A549 (cell line): Measurements from ENCODE around the gene ALDH5A1. TPM values are rescaled to one million over a fixed set of nuclear protein-coding genes. Genes with fewer than 3 reads are reported as not detected.

Source experiments
- ATAC-seq, 2 experiments: fragments of 200-7000 bp in 1 of 2; fragments of >200 bp in 1 of 2; cut with Nextera tagmentation in 1 of 2; cut with Tn5 transposase in 1 of 2; 3 replicates each; pipeline versions ENCODE4 v1.8.0 to v1.9.1; 2018 to 2020; ENCODE audit warnings: mild to moderate bottlenecking in 1 of 2, moderate library complexity in 1 of 2
- CTCF ChIA-PET: fragments of 300-600 bp; sonication (Branson Sonifier 250); formaldehyde crosslinking; extraction: SDS; loops from one replicate; lab custom pipeline; 2021; ENCODE audit warnings: antibody characterized with exemption, inconsistent platforms; lab: Yijun Ruan, JAX
- POLR2A ChIA-PET: fragments of 350-600 bp; formaldehyde crosslinking; extraction: SDS; loops from one replicate; lab custom pipeline; 2021; ENCODE audit warnings: antibody characterized with exemption, inconsistent platforms; lab: Yijun Ruan, JAX
- DNase-seq, 2 experiments: peaks; one replicate each; pipeline versions ENCODE4 v3.0.0 to v3.0.0-alpha.2; 2011 to 2016; ENCODE audit warnings: low read depth in 1 of 2, low spot score in 1 of 2
- FAIRE-seq: peaks from 2 replicates; lab custom pipeline; 2011; peaks lifted over from hg19 to GRCh38; lab: Jason Lieb, UNC
- H3K27ac ChIP-seq, 2 experiments: fragments of >200 bp; sonication (Bioruptor Twin); formaldehyde crosslinking; 3 replicates each; pipeline ENCODE4 v1.5.1; 2016 to 2017
- H3K4me1 ChIP-seq: fragments of >200 bp; sonication (Bioruptor Twin); formaldehyde crosslinking; 3 replicates; pipeline ENCODE4 v1.6.1; 2016
- H3K4me2 ChIP-seq: fragments of >200 bp; sonication (Bioruptor Twin); formaldehyde crosslinking; 3 replicates; pipeline ENCODE4 v1.6.1; 2016
- H3K4me3 ChIP-seq: fragments of >200 bp; sonication (Bioruptor Twin); formaldehyde crosslinking; 3 replicates; pipeline ENCODE4 v1.5.1; 2016
- H3K9me3 ChIP-seq: fragments of >200 bp; sonication (Bioruptor Twin); formaldehyde crosslinking; 3 replicates; pipeline ENCODE4 v1.6.1; 2016
- ATOH8 ChIP-seq: fragments of 250-450 bp; sonication (Bioruptor Pico); IDR thresholded peaks from 2 replicates; pipeline ENCODE4 v1.5.0; 2020; ENCODE audit warnings: low read depth, mild to moderate bottlenecking, moderate library complexity
- CBX2 ChIP-seq: fragments of 200-600 bp; sonication (generic); IDR thresholded peaks from 2 replicates; pipeline ENCODE4 v1.6.1; 2016; ENCODE audit warnings: low read depth, mild to moderate bottlenecking, borderline replicate concordance
- CEBPB ChIP-seq, 2 experiments: fragments of >200 bp in 1 of 2; sonication (Bioruptor Twin) in 1 of 2; formaldehyde crosslinking in 1 of 2; IDR thresholded peaks; 2 replicates each; pipeline ENCODE4 v1.6.1; 2012 to 2016
- CHD2 ChIP-seq: fragments of 150-350 bp; IDR thresholded peaks from 2 replicates; pipeline ENCODE4 v1.6.1; 2014; ENCODE audit warnings: low read length; ENCODE audit not compliant: partially characterized antibody
- E2F6 ChIP-seq: IDR thresholded peaks from 2 replicates; pipeline ENCODE4 v1.6.1; 2012; ENCODE audit warnings: low read depth, borderline replicate concordance
- EHF ChIP-seq: fragments of 250-450 bp; sonication (Bioruptor Pico); IDR thresholded peaks from 2 replicates; pipeline ENCODE4 v1.5.0; 2020; ENCODE audit warnings: mild to moderate bottlenecking
- ESRRA ChIP-seq: fragments of 150-350 bp; IDR thresholded peaks from 2 replicates; pipeline ENCODE4 v1.6.1; 2014; ENCODE audit warnings: mild to moderate bottlenecking, low read length, borderline replicate concordance
- FOSL2 ChIP-seq, 2 experiments: fragments of 450-650 bp in 1 of 2; fragments of >200 bp in 1 of 2; sonication (Bioruptor Twin) in 1 of 2; formaldehyde crosslinking; IDR thresholded peaks; 2 replicates each; pipeline versions ENCODE4 v1.5.0 to v1.6.1; 2016 to 2020; ENCODE audit warnings: mild to moderate bottlenecking in 1 of 2, moderate library complexity in 1 of 2
- GATA3 ChIP-seq: IDR thresholded peaks from 2 replicates; pipeline ENCODE4 v1.6.1; 2012; ENCODE audit warnings: borderline replicate concordance
- HDAC2 ChIP-seq: fragments of 200-600 bp; sonication (generic); IDR thresholded peaks from 2 replicates; pipeline ENCODE4 v1.6.1; 2016
- HEYL ChIP-seq: fragments of 250-450 bp; sonication (Bioruptor Pico); IDR thresholded peaks from 2 replicates; pipeline ENCODE4 v1.8.0; 2021; ENCODE audit warnings: mild to moderate bottlenecking, moderate library complexity
- JUN ChIP-seq, 2 experiments: fragments of >200 bp; sonication (Bioruptor Twin); formaldehyde crosslinking; IDR thresholded peaks; 2 replicates in 1 of 2; 3 replicates in 1 of 2; pipeline ENCODE4 v1.6.1; 2016 to 2017
- KDM1A ChIP-seq: fragments of 200-600 bp; sonication (generic); IDR thresholded peaks from 2 replicates; pipeline ENCODE4 v1.6.1; 2016; ENCODE audit warnings: low read depth, mild to moderate bottlenecking
- MYC ChIP-seq: IDR thresholded peaks from 2 replicates; pipeline ENCODE4 v1.6.1; 2012; ENCODE audit warnings: mild to moderate bottlenecking, inconsistent platforms, low read length, improper control_type of control experiment, borderline replicate concordance
- NFE2L2 ChIP-seq: fragments of 150-350 bp; conservative IDR thresholded peaks from 2 replicates; pipeline ENCODE4 v1.6.1; 2014; ENCODE audit warnings: low read length
- NR3C1 ChIP-seq: fragments of >200 bp; sonication (Bioruptor Twin); formaldehyde crosslinking; IDR thresholded peaks from 3 replicates; pipeline ENCODE4 v1.6.1; 2017
- PHF8 ChIP-seq: fragments of 200-600 bp; sonication (generic); IDR thresholded peaks from 2 replicates; pipeline ENCODE4 v1.6.1; 2016; ENCODE audit warnings: low read depth, mild to moderate bottlenecking, antibody characterized with exemption, moderate library complexity, borderline replicate concordance
- POLR2A ChIP-seq: IDR thresholded peaks from 2 replicates; pipeline ENCODE4 v1.6.1; 2012; ENCODE audit warnings: mild to moderate bottlenecking, low read length
- RAD21 ChIP-seq, 2 experiments: fragments of >200 bp in 1 of 2; sonication (Bioruptor Twin) in 1 of 2; formaldehyde crosslinking in 1 of 2; IDR thresholded peaks in 1 of 2; conservative IDR thresholded peaks in 1 of 2; 2 replicates in 1 of 2; 3 replicates in 1 of 2; pipeline ENCODE4 v1.6.1; 2012 to 2018; ENCODE audit warnings: inconsistent platforms in 1 of 2
- RCOR1 ChIP-seq: fragments of 150-350 bp; IDR thresholded peaks from 2 replicates; pipeline ENCODE4 v1.6.1; 2014; ENCODE audit warnings: antibody characterized with exemption, low read length, low read depth
- RNF2 ChIP-seq: fragments of 200-600 bp; sonication (generic); IDR thresholded peaks from 2 replicates; pipeline ENCODE4 v1.6.1; 2016; ENCODE audit warnings: low read depth, mild to moderate bottlenecking, antibody characterized with exemption, moderate library complexity, borderline replicate concordance
- SREBF2 ChIP-seq: fragments of 450-650 bp; IDR thresholded peaks from 2 replicates; pipeline ENCODE4 v1.6.1; 2014; ENCODE audit warnings: mild to moderate bottlenecking, moderate library complexity
- ZFP36 ChIP-seq: fragments of 450-650 bp; IDR thresholded peaks from 2 replicates; pipeline ENCODE4 v1.6.1; 2014; ENCODE audit warnings: borderline replicate concordance; ENCODE audit not compliant: partially characterized antibody
- ZSCAN20 ChIP-seq: fragments of 250-450 bp; sonication (Bioruptor Pico); IDR thresholded peaks from 2 replicates; pipeline ENCODE4 v1.8.0; 2022; ENCODE audit warnings: mild to moderate bottlenecking, moderate library complexity
- WGBS: methylation state at CpG from one replicate; pipeline ENCODE4 v1.1.6; 2017; ENCODE audit errors: missing lambda C conversion rate; 5-methylcytosine and 5-hydroxymethylcytosine counted together
- polyA plus RNA-seq, 4 experiments: library from polyadenylated mRNA; depleted of rRNA in 3 of 4; stranded (reverse); fragments of >200 nt; fragmentation: RNase III in 1 of 4; extraction: RNeasy Plus Mini Kit Qiagen cat#74134 plus additional on column Dnase treatment in 1 of 4; gene quantifications; 2 replicates in 3 of 4; 3 replicates in 1 of 4; pipeline ENCODE4 v1.2.3, GENCODE V29; 2011 to 2017
- TF ChIP-seq, protein P1 (sequence below): fragments of >200 bp; sonication (Bioruptor Twin); formaldehyde crosslinking; IDR thresholded peaks from 3 replicates; pipeline ENCODE4 v1.5.1; 2016
- TF ChIP-seq, protein P2 (sequence below): IDR thresholded peaks from 2 replicates; pipeline ENCODE4 v1.6.1; 2012
- TF ChIP-seq, protein P3 (sequence below): fragments of >200 bp; sonication (Bioruptor Twin); formaldehyde crosslinking; IDR thresholded peaks from 3 replicates; pipeline ENCODE4 v1.6.1; 2016
- TF ChIP-seq, protein P4 (sequence below): fragments of >200 bp; sonication (Bioruptor Twin); formaldehyde crosslinking; IDR thresholded peaks from 2 replicates; pipeline ENCODE4 v1.6.1; 2016
- TF ChIP-seq, protein P5 (sequence below): fragments of 250-450 bp; sonication (Bioruptor Pico); IDR thresholded peaks from 2 replicates; pipeline ENCODE4 v1.5.0; 2021; ENCODE audit warnings: mild to moderate bottlenecking, moderate library complexity, borderline replicate concordance

The ALDH5A1 gene
- polyA plus RNA-seq, 2 of the 4 experiments (the other 2 are of a cell fraction), result 6.9 to 10.9 TPM

DNA sequence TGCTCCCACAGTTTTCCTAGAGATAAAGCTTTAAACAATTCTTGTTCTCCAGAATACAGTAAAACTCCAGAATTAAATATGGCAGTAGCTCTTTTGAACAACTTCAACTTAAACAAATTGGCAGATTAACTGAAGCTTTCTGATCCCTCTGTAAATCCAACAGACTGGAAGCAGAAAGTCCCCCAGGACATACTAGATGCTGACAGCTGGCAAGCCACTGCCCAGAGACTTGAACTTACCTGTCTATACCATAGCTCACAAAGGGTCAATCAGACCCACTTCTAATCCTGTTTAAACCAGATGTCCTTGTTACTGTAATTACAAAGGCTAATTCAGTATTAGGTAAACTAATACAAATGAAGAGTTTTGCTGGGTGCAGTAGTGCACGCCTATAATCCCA, 17.7 kb upstream of the ALDH5A1 start:
- CTCF ChIA-PET, result interaction anchor here (1.7 kb wide), 1 partner anchor 18 kb away, joined by 3 read pairs; the partner anchor contains the start of gene ALDH5A1
- no peak for ATAC-seq
- Histone ChIP-seq H3K4me3 (no peak overlapping the region), H3K9me3 (no peaks in the 10 kb centered on the region)
- 92% methylated on average over 1 of the region's 1 CpG for whole genome bisulfite sequencing
- TF ChIP-seq SREBF2, result no peak
- TF ChIP-seq, protein P1, sequence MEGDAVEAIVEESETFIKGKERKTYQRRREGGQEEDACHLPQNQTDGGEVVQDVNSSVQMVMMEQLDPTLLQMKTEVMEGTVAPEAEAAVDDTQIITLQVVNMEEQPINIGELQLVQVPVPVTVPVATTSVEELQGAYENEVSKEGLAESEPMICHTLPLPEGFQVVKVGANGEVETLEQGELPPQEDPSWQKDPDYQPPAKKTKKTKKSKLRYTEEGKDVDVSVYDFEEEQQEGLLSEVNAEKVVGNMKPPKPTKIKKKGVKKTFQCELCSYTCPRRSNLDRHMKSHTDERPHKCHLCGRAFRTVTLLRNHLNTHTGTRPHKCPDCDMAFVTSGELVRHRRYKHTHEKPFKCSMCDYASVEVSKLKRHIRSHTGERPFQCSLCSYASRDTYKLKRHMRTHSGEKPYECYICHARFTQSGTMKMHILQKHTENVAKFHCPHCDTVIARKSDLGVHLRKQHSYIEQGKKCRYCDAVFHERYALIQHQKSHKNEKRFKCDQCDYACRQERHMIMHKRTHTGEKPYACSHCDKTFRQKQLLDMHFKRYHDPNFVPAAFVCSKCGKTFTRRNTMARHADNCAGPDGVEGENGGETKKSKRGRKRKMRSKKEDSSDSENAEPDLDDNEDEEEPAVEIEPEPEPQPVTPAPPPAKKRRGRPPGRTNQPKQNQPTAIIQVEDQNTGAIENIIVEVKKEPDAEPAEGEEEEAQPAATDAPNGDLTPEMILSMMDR, result no peak
- TF ChIP-seq, protein P2, sequence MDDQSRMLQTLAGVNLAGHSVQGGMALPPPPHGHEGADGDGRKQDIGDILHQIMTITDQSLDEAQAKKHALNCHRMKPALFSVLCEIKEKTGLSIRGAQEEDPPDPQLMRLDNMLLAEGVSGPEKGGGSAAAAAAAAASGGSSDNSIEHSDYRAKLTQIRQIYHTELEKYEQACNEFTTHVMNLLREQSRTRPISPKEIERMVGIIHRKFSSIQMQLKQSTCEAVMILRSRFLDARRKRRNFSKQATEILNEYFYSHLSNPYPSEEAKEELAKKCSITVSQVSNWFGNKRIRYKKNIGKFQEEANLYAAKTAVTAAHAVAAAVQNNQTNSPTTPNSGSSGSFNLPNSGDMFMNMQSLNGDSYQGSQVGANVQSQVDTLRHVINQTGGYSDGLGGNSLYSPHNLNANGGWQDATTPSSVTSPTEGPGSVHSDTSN, result no peak
- TF ChIP-seq HEYL (CRISPR knock-in tag), result no peak
- no peak for TF ChIP-seq CHD2
- TF ChIP-seq NFE2L2, result no peak
- TF ChIP-seq RNF2, result no peak
- TF ChIP-seq POLR2A, result no peak
- TF ChIP-seq PHF8, result no peak
- no peak for TF ChIP-seq MYC
- TF ChIP-seq RAD21 (conservative IDR thresholded peaks at IDR 0.05 in 1 of 2, IDR thresholded peaks at IDR 0.05 in 1 of 2), result no peak
- no peak for TF ChIP-seq HDAC2
- TF ChIP-seq ATOH8 (CRISPR knock-in tag), result no peak
- TF ChIP-seq ZFP36, result no peak
- no peak for TF ChIP-seq CEBPB (IDR thresholded peaks at IDR 0.05)
- TF ChIP-seq, protein P3, sequence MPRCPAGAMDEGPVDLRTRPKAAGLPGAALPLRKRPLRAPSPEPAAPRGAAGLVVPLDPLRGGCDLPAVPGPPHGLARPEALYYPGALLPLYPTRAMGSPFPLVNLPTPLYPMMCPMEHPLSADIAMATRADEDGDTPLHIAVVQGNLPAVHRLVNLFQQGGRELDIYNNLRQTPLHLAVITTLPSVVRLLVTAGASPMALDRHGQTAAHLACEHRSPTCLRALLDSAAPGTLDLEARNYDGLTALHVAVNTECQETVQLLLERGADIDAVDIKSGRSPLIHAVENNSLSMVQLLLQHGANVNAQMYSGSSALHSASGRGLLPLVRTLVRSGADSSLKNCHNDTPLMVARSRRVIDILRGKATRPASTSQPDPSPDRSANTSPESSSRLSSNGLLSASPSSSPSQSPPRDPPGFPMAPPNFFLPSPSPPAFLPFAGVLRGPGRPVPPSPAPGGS, result no peak
- TF ChIP-seq, protein P4, sequence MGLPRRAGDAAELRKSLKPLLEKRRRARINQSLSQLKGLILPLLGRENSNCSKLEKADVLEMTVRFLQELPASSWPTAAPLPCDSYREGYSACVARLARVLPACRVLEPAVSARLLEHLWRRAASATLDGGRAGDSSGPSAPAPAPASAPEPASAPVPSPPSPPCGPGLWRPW, result no peak
- no peak for TF ChIP-seq KDM1A
- no peak for TF ChIP-seq FOSL2 (IDR thresholded peaks at IDR 0.05)
- no peak for TF ChIP-seq FOSL2 (CRISPR knock-in tag; IDR thresholded peaks at IDR 0.05)
- no peak for TF ChIP-seq JUN (IDR thresholded peaks at IDR 0.05)
- TF ChIP-seq, all 56 proteins: peak for 0
- no peak for DNase-seq
- peaks cover 4% of the 10 kb centered on the region; the same call in 2 of the 3 replicates for H3K4me1 ChIP-seq
- POLR2A ChIA-PET, result no interaction called here
- FAIRE-seq, result no peak
- no peak overlapping the region for H3K27ac ChIP-seq
- H3K4me2 ChIP-seq, result no peak overlapping the region

DNA sequence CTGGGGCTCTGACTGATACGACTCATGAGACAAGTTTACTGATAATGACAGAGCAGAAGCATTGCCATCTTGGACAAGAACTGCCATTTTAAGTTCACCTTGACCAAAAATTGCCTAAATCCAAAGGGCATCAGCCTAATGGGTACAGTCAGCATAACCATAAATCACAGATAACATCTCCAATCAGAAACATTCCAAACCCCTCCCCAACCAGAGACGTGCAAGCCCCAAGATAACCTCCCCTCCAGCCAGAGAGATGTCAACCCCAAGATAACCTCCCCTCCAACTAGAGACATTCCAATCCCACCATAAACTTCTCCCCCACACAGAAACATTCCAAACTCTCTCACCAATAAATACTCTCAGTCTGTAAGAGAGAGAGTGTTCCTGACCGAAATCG, 15.9 kb upstream of the ALDH5A1 start:
- Histone ChIP-seq H3K4me1 (no peaks in the 10 kb centered on the region), H3K4me2 (no peak overlapping the region), H3K4me3 (no peak overlapping the region), H3K9me3 (no peaks in the 10 kb centered on the region), H3K27ac (no peak overlapping the region)
- POLR2A ChIA-PET, result no interaction called here
- no peak for FAIRE-seq
- no peak for DNase-seq
- CTCF ChIA-PET, result interaction anchor here (0.8 to 1.0 kb wide), 2 partner anchors 16 to 17 kb away, joined by 3 read pairs; partner anchors contain the start of gene ALDH5A1
- whole genome bisulfite sequencing, result 73% methylated on average over 4 of the region's 4 CpGs
- ATAC-seq, result no peak
- TF ChIP-seq MYC (no peak), EHF (CRISPR knock-in tag) (no peak), ESRRA (no peak), ZSCAN20 (CRISPR knock-in tag) (no peak), RCOR1 (no peak), CBX2 (no peak), ZFP36 (no peak), E2F6 (no peak), POLR2A (no peak), GATA3 (no peak), JUN (IDR thresholded peaks at IDR 0.05) (no peak), PHF8 (no peak), NR3C1 (no peak)
- TF ChIP-seq, protein P5, sequence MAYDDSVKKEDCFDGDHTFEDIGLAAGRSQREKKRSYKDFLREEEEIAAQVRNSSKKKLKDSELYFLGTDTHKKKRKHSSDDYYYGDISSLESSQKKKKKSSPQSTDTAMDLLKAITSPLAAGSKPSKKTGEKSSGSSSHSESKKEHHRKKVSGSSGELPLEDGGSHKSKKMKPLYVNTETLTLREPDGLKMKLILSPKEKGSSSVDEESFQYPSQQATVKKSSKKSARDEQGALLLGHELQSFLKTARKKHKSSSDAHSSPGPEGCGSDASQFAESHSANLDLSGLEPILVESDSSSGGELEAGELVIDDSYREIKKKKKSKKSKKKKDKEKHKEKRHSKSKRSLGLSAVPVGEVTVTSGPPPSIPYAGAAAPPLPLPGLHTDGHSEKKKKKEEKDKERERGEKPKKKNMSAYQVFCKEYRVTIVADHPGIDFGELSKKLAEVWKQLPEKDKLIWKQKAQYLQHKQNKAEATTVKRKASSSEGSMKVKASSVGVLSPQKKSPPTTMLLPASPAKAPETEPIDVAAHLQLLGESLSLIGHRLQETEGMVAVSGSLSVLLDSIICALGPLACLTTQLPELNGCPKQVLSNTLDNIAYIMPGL (CRISPR knock-in tag), result no peak
